SK-N-SH (cell line): Measurements from ENCODE around the gene GRIN1.

Source experiments
- CTCF ChIP-seq: fragments of 200-600 bp; sonication (generic); IDR thresholded peaks from 2 replicates; pipeline ENCODE4 v1.6.1; 2017; ENCODE audit warnings: antibody characterized with exemption, mild to moderate bottlenecking, moderate library complexity
- POLR2AphosphoS5 ChIP-seq: IDR thresholded peaks from 2 replicates; pipeline ENCODE4 v1.6.1; 2012; ENCODE audit warnings: low read depth, low read length
- REST ChIP-seq: IDR thresholded peaks from 2 replicates; pipeline ENCODE4 v1.6.1; 2012; ENCODE audit warnings: mild to moderate bottlenecking, low read depth, low read length, moderate library complexity
- RXRA ChIP-seq: IDR thresholded peaks from 2 replicates; pipeline ENCODE4 v1.4.0; 2012; ENCODE audit warnings: low read depth, mild to moderate bottlenecking, borderline replicate concordance
- SMC3 ChIP-seq: IDR thresholded peaks from 2 replicates; pipeline ENCODE4 v1.6.1; 2012; ENCODE audit warnings: low read depth, low read length, improper control_type of control experiment
- TEAD4 ChIP-seq: IDR thresholded peaks from 2 replicates; pipeline ENCODE4 v1.4.0; 2012; ENCODE audit warnings: mild to moderate bottlenecking, borderline replicate concordance; ENCODE audit not compliant: insufficient read depth
- YY1 ChIP-seq: IDR thresholded peaks from 2 replicates; pipeline ENCODE4 v1.4.0; 2012; ENCODE audit warnings: low read depth, mild to moderate bottlenecking

- TF ChIP-seq CTCF: no peak
- no peak for TF ChIP-seq REST
- no peak for TF ChIP-seq YY1
- TF ChIP-seq SMC3: no peak
- TF ChIP-seq POLR2AphosphoS5: no peak
- no peak for TF ChIP-seq TEAD4
- no peak for TF ChIP-seq RXRA
Measured at GRCh38 chr9:137163365-137163715, 24.4 kb downstream of the GRIN1 start.
